ENCODE measurements around the gene LEP. TPM values are rescaled to one million over a fixed set of nuclear protein-coding genes. Genes with fewer than 3 reads are reported as not detected.

The LEP gene
- total and polyA plus RNA-seq, 9 of the 15 experiments (the other 6 are each of a cell fraction or from before 2014, with no cell fraction given), result not detected

GRCh38 chr7:128267595-128267924, 26.5 kb downstream of the LEP start (continued):
- TF ChIP-seq ZKSCAN1 (IDR thresholded peaks at IDR 0.05; ENCODE audit: low read depth, low read length), result peak; percentile 72
- TF ChIP-seq ARID4B (CRISPR knock-in tag; IDR thresholded peaks at IDR 0.05), result 0 out of 2 replicates have a peak, but pooled peaks have one; percentile 25
- TF ChIP-seq BRF1 (IDR thresholded peaks at IDR 0.05; ENCODE audit: borderline replicate concordance, extremely low read depth, insufficient read length), result no peak
- TF ChIP-seq ZNF324 (CRISPR knock-in tag; IDR thresholded peaks at IDR 0.05), result no peak
- peak; percentile 11; the same call in 1 of the 2 replicates for TF ChIP-seq ZBTB40 (IDR thresholded peaks at IDR 0.05)
- no peak for TF ChIP-seq ZBTB40 (CRISPR knock-in tag; IDR thresholded peaks at IDR 0.05)
- 0 out of 2 replicates have a peak, but pooled peaks have one; percentile 3 for TF ChIP-seq BACH1 (tag; IDR thresholded peaks at IDR 0.05)
- peak; percentile 5 to 49 for TF ChIP-seq NRF1 (conservative IDR thresholded peaks at IDR 0.05 in 1 of 2, IDR thresholded peaks at IDR 0.05 in 1 of 2)
- TF ChIP-seq SRF (CRISPR knock-in tag; IDR thresholded peaks at IDR 0.05), result peak in 1 of 2 experiments; percentile 58; a peak in 1 of 4 replicates
- TF ChIP-seq NFYB (IDR thresholded peaks at IDR 0.05; ENCODE audit: extremely low read depth, insufficient read length), result no peak
- TF ChIP-seq E2F4 (CRISPR knock-in tag; IDR thresholded peaks at IDR 0.05; ENCODE audit: low read depth), result no peak
